DND-41 (cell line): ENCODE results near the gene KCNIP4.

Experiments
- ATAC-seq: fragments of 200-7000 bp; cut with Tn5 transposase; 3 replicates; pipeline ENCODE4 v1.9.1; 2021; ENCODE audit warnings: low read depth; ENCODE audit not compliant: insufficient read depth
- DNase-seq: peaks from one replicate; pipeline ENCODE4 v3.0.0-alpha.2; 2020
- H2AFZ ChIP-seq: 2 replicates; pipeline ENCODE4 v1.6.0; 2012; ENCODE audit warnings: low read depth, low read length
- H3K27ac ChIP-seq: 2 replicates; pipeline ENCODE4 v1.5.1; 2012; ENCODE audit warnings: low read length, inconsistent platforms
- H3K27me3 ChIP-seq: fragments of 200-600 bp; sonication (generic); 2 replicates; pipeline ENCODE4 v1.6.0; 2012; ENCODE audit warnings: low read length, mild to moderate bottlenecking, inconsistent platforms; ENCODE audit not compliant: insufficient read depth, poor library complexity
- H3K36me3 ChIP-seq: 2 replicates; pipeline ENCODE4 v1.5.1; 2012; ENCODE audit warnings: low read length, inconsistent platforms; ENCODE audit not compliant: insufficient read depth
- H3K4me1 ChIP-seq: 2 replicates; pipeline ENCODE4 v1.5.1; 2012; ENCODE audit warnings: mild to moderate bottlenecking, low read length; ENCODE audit not compliant: insufficient read depth
- H3K4me2 ChIP-seq: 2 replicates; pipeline ENCODE4 v1.6.0; 2012; ENCODE audit warnings: mild to moderate bottlenecking, moderate library complexity, low read length, inconsistent platforms; ENCODE audit not compliant: insufficient read depth
- H3K4me3 ChIP-seq, 2 experiments: fragments of 200-600 bp in 1 of 2; shearing (Covaris generic) in 1 of 2; 2 replicates each; pipeline ENCODE4 v1.5.1; 2012 to 2016; ENCODE audit warnings: inconsistent platforms in 2 of 2, low read length in 2 of 2, mild to moderate bottlenecking in 2 of 2, low read depth in 1 of 2, moderate library complexity in 1 of 2
- H3K79me2 ChIP-seq: 2 replicates; pipeline ENCODE4 v1.6.0; 2012; ENCODE audit warnings: low read length, inconsistent platforms; ENCODE audit not compliant: insufficient read depth
- H3K9ac ChIP-seq: 2 replicates; pipeline ENCODE4 v1.6.0; 2012; ENCODE audit warnings: low read depth, mild to moderate bottlenecking, inconsistent platforms, low read length, moderate library complexity
- H3K9me3 ChIP-seq: 2 replicates; pipeline ENCODE4 v1.5.1; 2012; ENCODE audit warnings: low read length, moderate library complexity, mild to moderate bottlenecking, inconsistent platforms; ENCODE audit not compliant: insufficient read depth, severe bottlenecking
- H4K20me1 ChIP-seq: 2 replicates; pipeline ENCODE4 v1.6.0; 2012; ENCODE audit warnings: low read length; ENCODE audit not compliant: insufficient read depth
- EZH2 ChIP-seq: IDR thresholded peaks from 3 replicates; pipeline ENCODE4 v1.6.1; 2012; ENCODE audit warnings: borderline replicate concordance, low read depth, mild to moderate bottlenecking, moderate library complexity, low read length, inconsistent platforms; ENCODE audit not compliant: severe bottlenecking
- TF ChIP-seq, protein P1 (sequence below): IDR thresholded peaks from 2 replicates; pipeline ENCODE4 v1.5.1; 2012; ENCODE audit warnings: borderline replicate concordance, low read length, moderate library complexity, mild to moderate bottlenecking; ENCODE audit not compliant: poor library complexity, severe bottlenecking; ENCODE audit errors: extremely low read depth

KCNIP4 gene

GRCh38 chr4:21005647-21006046 lies 942.9 kb downstream of the KCNIP4 start:
- Histone ChIP-seq H3K4me1 (no peaks in the 10 kb centered on the region), H3K27me3 (no peaks in the 10 kb centered on the region), H3K4me2 (no peak overlapping the region), H3K36me3 (no peaks in the 10 kb centered on the region), H2AFZ (no peak overlapping the region), H4K20me1 (no peaks in the 10 kb centered on the region), H3K9me3 (no peaks in the 10 kb centered on the region), H3K4me3 (no peak overlapping the region), H3K9ac (no peak overlapping the region), H3K27ac (no peak overlapping the region), H3K79me2 (no peaks in the 10 kb centered on the region)
- TF ChIP-seq EZH2 = no peak
- TF ChIP-seq, protein P1, sequence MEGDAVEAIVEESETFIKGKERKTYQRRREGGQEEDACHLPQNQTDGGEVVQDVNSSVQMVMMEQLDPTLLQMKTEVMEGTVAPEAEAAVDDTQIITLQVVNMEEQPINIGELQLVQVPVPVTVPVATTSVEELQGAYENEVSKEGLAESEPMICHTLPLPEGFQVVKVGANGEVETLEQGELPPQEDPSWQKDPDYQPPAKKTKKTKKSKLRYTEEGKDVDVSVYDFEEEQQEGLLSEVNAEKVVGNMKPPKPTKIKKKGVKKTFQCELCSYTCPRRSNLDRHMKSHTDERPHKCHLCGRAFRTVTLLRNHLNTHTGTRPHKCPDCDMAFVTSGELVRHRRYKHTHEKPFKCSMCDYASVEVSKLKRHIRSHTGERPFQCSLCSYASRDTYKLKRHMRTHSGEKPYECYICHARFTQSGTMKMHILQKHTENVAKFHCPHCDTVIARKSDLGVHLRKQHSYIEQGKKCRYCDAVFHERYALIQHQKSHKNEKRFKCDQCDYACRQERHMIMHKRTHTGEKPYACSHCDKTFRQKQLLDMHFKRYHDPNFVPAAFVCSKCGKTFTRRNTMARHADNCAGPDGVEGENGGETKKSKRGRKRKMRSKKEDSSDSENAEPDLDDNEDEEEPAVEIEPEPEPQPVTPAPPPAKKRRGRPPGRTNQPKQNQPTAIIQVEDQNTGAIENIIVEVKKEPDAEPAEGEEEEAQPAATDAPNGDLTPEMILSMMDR = no peak
- ATAC-seq (no peak), DNase-seq (no peak)

GRCh38 chr4:21002976-21003375 lies 945.6 kb downstream of the KCNIP4 start:
- H2AFZ ChIP-seq = no peak overlapping the region
- DNase-seq = no peak
- no peak overlapping the region for H3K27ac ChIP-seq
- no peaks in the 10 kb centered on the region for H3K79me2 ChIP-seq
- H3K9ac ChIP-seq = no peak overlapping the region
- H3K9me3 ChIP-seq = no peaks in the 10 kb centered on the region
- TF ChIP-seq, protein P1 = no peak
- no peak for TF ChIP-seq EZH2
- H4K20me1 ChIP-seq = no peaks in the 10 kb centered on the region
- no peaks in the 10 kb centered on the region for H3K27me3 ChIP-seq
- H3K4me1 ChIP-seq = no peaks in the 10 kb centered on the region
- H3K4me2 ChIP-seq = no peak overlapping the region
- no peaks in the 10 kb centered on the region for H3K36me3 ChIP-seq
- no peak overlapping the region for H3K4me3 ChIP-seq
- ATAC-seq = no peak

DNA sequence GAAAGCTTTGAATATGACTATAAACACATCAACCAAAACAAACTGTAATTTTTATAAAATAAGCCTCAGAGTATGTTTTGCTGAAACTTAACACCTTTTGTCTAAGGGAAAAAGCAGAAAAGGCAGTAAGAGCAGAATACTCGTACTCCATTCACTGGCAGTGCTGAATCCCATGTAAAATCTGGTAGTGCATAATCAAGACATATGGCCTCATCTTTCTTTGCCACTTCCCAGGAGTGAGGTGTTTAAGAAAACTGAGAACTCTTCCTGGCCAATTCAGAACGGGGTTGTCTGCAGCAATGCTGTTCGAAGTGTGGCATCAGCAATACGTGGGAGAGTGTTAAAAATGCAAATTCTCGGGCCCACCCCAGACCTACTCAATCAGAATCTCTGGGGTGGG lies 946.3 kb downstream of the KCNIP4 start:
- no peak overlapping the region for H2AFZ ChIP-seq
- no peak overlapping the region for H3K27ac ChIP-seq
- H3K27me3 ChIP-seq = no peaks in the 10 kb centered on the region
- H3K4me3 ChIP-seq = no peak overlapping the region
- no peak overlapping the region for H3K4me2 ChIP-seq
- no peak for DNase-seq
- H3K4me1 ChIP-seq = no peaks in the 10 kb centered on the region
- H3K9ac ChIP-seq = no peak overlapping the region
- H3K9me3 ChIP-seq = no peaks in the 10 kb centered on the region
- H3K79me2 ChIP-seq = no peaks in the 10 kb centered on the region
- H4K20me1 ChIP-seq = no peaks in the 10 kb centered on the region
- ATAC-seq = no peak
- TF ChIP-seq EZH2 = no peak
- TF ChIP-seq, protein P1 = no peak
- no peaks in the 10 kb centered on the region for H3K36me3 ChIP-seq

DNA sequence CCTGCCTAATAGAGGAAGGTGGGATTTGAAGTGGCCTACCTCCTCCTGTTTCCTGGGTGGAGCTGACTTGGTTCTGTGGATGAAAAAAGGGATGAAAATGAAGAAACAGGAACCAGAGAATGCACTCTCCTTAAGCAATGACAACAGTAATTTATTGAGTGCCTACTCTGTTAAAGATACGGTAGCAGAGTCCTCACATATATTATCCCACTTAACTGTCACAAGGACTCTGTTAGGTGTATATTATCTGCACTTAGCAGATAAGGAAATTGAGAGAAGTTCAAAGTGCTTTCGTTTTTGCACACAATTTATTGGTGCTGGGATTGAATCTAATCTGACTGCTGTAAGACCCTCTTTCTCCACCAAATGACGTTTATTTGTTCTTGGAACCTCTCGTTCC lies 947.1 kb downstream of the KCNIP4 start:
- H3K79me2 ChIP-seq = no peaks in the 10 kb centered on the region
- H3K4me1 ChIP-seq = no peaks in the 10 kb centered on the region
- ATAC-seq = no peak
- no peaks in the 10 kb centered on the region for H3K36me3 ChIP-seq
- H4K20me1 ChIP-seq = no peaks in the 10 kb centered on the region
- TF ChIP-seq, protein P1 = no peak
- no peak for TF ChIP-seq EZH2
- no peak overlapping the region for H2AFZ ChIP-seq
- DNase-seq = no peak
- H3K9ac ChIP-seq = no peak overlapping the region
- no peak overlapping the region for H3K27ac ChIP-seq
- no peaks in the 10 kb centered on the region for H3K27me3 ChIP-seq
- peaks cover 2% of the 10 kb centered on the region for H3K9me3 ChIP-seq
- H3K4me3 ChIP-seq = no peak overlapping the region
- H3K4me2 ChIP-seq = no peak overlapping the region
